ENCODE data around the gene TEKTIP1.

Gene TEKTIP1

DNA sequence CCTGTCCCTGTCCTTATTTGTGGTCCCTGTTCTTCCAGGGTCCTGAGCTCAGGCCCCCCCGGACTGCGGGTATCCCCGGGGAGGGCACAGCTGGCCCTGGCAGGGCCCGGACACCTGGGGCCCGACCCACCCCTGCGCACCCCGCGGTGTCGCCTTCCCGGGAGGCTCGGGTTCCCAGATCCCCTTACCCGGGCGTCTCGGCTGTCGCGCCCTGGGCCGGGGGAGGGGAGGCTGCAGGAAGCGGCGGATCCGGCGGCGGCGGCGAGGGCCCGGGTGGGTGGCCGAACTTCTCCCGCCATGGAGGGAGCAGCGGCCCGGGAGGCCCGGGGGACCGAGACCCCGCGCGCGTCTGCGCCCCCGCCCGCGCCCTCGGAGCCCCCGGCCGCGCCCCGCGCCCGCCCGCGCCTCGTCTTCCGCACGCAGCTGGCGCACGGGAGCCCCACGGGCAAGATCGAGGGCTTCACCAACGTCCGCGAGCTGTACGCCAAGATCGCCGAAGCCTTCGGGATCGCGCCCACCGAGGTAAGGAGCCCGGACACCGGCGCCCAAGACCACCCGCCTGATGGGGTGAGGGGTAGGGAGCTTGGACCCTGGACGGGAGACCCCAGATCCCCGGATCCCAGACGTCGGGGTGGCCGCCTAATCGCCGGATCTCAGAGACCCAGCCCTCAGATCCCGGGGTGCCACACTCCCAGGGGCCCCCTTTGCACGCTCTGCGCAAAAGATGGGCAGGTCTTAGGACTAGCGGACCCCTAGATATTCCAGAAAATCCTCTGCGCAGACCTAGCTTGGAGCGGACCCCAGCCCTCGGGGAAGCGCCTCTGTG is 46.5 kb downstream of the TEKTIP1 start, which contains the start of gene GIPC3:
Gene GIPC3 (plus strand): TSS at position 178 of the 826 bp plus-strand sequence. CDS start 120 bp downstream, at position 298.
- no peak for DNase-seq (ENCODE audit: low read depth in 2 of 2)

DNA sequence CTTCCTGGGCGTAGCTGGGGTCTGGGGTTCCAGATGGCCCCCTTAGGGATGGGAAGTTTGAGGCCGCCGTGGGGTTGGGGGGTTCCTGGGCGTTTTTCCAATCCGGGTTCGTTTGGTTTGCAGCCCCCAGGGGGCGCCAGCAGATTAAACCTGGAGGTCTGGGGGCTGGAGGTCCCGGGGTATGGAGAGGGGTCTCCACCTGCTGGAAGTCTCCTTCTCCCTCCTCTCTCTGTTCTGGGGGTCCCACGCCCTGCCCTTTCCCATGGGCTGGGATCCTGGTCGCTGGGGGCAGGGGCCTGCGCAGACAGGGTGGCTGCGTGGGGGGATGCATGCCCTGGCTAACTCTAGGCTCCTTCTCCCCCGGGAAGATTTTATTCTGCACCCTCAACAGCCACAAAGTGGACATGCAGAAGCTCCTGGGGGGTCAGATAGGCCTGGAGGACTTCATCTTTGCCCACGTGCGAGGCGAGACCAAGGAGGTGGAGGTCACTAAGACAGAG is 47.2 kb downstream of the TEKTIP1 start:
- no peak for DNase-seq (ENCODE audit: low read depth in 2 of 2)

DNA sequence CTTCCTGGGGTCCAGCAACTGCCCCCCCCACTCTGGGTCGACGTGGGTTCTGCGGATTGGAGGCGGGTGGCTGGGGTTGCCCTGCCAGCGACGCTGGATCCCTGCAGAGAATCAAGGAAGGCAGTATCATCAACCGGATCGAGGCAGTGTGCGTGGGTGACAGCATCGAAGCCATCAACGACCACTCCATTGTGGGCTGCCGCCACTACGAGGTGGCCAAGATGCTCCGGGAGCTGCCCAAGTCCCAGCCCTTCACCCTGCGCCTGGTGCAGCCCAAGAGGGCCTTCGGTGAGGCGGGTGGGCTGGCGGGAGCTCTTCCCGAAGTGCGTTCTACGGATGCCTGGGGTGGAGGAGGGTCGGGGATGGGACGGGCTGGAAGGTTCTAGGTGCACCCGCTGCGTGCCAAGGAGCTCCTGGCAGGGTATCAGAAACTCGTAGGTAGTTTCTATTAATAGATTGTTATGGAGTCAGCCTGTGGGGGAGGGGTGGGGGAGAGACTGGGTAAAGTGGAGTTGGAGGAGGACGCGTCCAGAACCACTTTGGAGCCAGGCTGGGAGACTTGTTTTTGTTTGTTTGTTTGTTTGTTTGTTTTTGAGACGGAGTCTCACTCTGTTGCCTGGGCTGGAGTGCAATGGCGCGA is 47.9 kb downstream of the TEKTIP1 start:
- no peak for DNase-seq (ENCODE audit: low read depth in 2 of 2)

DNA sequence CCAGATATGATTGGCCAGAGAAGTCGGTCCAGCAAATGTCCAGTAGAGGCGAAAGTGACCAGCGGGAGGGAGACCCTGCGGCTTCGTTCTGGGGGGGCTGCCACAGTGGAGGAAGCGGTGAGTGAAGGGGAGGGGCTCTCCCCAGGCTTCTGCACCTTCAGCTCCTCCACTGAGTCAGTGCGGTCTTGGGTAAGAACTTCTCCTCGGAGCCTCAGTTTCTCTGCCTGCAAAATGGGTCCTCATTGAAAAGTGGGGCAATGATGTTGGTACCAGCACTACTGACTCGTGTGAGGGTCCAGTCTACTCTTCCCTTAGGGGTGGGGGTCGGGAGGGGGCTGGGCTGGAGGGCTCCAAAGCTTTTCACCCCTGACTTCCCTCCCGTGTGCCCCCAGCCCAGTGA is 50.5 kb downstream of the TEKTIP1 start:
- no peak for DNase-seq (ENCODE audit: low read depth in 2 of 2)

DNA sequence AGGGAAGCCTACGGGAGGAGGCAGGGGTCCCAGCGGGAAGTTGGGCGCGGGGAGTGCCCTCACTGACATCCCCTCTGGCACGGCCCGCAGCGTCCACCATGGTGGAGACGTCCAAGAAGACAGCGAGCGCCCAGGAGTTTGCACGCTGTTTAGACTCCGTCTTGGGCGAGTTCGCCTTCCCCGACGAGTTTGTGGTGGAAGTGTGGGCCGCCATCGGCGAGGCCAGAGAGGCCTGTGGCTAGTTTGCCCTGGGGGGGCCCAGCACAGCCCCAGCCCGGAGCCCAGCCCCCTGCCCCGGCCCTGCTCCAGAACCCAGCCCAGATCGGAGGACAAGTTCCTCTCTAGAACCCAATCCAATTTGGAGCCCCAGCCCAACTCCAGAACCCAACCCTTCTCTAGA is 51.0 kb downstream of the TEKTIP1 start:
- no peak for DNase-seq (ENCODE audit: low read depth in 2 of 2)

DNA sequence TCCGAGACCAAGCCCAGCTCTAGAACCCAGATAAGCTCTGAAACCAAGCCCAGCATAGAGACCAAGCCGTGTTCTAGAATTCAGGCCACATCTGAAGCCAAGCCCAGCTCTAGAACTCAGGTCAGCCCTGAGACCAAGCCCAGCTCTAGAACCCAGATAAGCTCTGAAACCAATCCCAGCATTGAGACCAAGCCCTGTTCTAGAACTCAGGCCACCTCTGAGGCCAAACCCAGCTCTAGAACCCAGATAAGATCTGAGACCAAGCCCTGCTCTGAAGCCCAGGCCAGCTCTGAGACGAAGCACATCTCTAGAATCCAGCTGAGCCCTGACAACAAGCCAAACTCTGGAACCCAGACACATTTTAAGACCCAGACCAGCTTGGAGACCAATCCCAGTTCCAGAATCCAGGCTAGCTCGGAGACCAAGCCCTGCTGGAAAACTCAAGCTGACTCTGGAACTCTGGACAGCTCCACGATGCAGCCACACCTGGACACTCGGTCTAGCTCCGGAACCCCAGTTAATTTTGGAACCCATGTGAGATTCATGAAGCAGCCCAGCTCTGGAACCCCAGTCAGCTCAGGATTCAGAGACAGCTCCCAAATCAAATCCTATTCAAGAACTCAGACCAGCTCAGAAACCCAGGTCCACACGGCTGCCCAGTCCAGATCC is 52.2 kb downstream of the TEKTIP1 start:
- DNase-seq (ENCODE audit: low read depth in 2 of 2): no peak

DNA sequence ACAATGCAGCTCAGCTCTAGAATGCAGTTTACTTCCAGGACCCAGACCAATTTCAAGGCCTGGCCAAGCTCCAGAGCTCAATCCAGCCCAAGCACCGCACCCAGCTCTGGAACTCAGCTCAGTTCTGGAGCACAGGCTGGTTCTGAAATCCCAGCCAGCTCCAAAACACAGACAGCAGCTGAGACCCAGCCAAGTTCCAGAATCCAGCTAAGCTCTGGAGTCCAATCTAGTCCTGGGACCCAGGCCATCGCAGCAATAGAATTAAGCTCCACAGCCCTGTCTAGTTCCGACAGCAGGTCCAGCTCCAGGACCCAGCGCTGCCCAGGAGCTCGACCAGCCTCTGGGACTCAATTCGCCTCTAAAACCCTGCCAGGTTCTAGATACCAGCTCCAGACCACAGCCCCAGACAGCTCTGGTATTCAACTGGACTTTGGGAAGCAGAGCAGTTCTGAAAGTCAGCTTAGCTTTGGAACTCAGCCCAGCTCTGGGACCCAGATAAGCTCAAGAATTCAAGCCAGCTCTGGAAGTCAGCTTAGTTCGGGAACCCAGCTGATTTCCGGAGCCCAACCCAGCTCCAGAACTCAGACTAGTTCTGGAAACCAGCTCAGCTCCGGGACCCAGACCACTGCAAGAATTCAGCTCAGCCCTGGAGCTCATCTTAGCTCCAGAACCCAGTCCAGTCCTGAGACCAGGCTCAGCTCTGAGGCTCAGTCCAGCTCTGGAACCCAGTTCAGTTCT is 53.1 kb downstream of the TEKTIP1 start:
- DNase-seq (ENCODE audit: low read depth in 2 of 2): no peak

DNA sequence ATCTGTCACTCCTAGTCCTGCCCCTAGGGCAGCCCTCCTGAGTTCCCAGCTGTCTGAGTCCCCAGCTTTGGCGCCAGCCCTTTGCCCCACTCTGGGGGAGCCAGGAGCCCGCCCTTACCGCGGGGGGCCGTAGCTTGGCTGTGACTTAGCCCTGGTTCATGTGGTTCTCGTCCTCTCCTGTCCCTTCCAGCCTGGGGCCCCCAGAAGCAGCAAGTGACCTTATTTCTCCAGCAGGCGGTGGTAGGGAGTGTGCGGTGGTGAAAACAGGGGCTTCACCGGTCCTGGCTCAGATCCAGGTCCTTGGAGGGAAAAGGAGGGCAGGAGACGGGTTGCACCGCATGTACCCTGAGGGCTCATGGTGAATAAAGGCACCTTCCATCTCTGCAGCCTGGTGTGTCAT is 54.2 kb downstream of the TEKTIP1 start:
- DNase-seq (ENCODE audit: low read depth in 2 of 2): no peak
